Neural progenitor cell (in vitro differentiated cells): ENCODE results near the gene FOLR3. TPM values are rescaled to one million over a fixed set of nuclear protein-coding genes. Genes with fewer than 3 reads are reported as not detected.

Source experiments
- DNase-seq: peaks from one replicate; pipeline ENCODE4 v3.0.0-alpha.2; 2016; ENCODE audit warnings: low spot score
- H2AFZ ChIP-seq: fragments of 200-600 bp; sonication (generic); replicated peaks from 2 replicates; pipeline ENCODE4 v1.6.1; 2016; ENCODE audit warnings: antibody characterized with exemption
- H3F3A ChIP-seq: fragments of 200-600 bp; sonication (generic); 2 replicates; pipeline ENCODE4 v1.6.1; 2016; ENCODE audit warnings: antibody characterized with exemption, low read depth
- H3K27ac ChIP-seq: fragments of 200-600 bp; sonication (generic); 2 replicates; pipeline ENCODE4 v1.5.1; 2016; ENCODE audit warnings: mild to moderate bottlenecking
- H3K27me3 ChIP-seq: fragments of 200-600 bp; sonication (generic); 2 replicates; pipeline ENCODE4 v1.6.1; 2016; ENCODE audit warnings: mild to moderate bottlenecking, moderate library complexity
- H3K36me3 ChIP-seq: fragments of 200-600 bp; sonication (generic); 2 replicates; pipeline ENCODE4 v1.5.1; 2016
- H3K4me1 ChIP-seq: fragments of 200-600 bp; sonication (generic); 2 replicates; pipeline ENCODE4 v1.6.1; 2016; ENCODE audit warnings: mixed run types
- H3K4me2 ChIP-seq: fragments of 200-600 bp; sonication (generic); 2 replicates; pipeline ENCODE4 v1.6.1; 2016
- H3K4me3 ChIP-seq: fragments of 200-600 bp; sonication (generic); 2 replicates; pipeline ENCODE4 v1.5.1; 2016
- H3K79me2 ChIP-seq: fragments of 200-600 bp; sonication (generic); 2 replicates; pipeline ENCODE4 v1.6.1; 2016; ENCODE audit warnings: low read depth
- H3K9ac ChIP-seq: fragments of 200-600 bp; sonication (generic); 2 replicates; pipeline ENCODE4 v1.6.1; 2016
- H3K9me3 ChIP-seq: fragments of 200-600 bp; sonication (generic); 2 replicates; pipeline ENCODE4 v1.5.1; 2016; ENCODE audit warnings: low read depth
- H4K20me1 ChIP-seq: fragments of 200-600 bp; sonication (generic); 2 replicates; pipeline ENCODE4 v1.6.1; 2016; ENCODE audit warnings: low read depth
- H3K27ac Mint-ChIP-seq: 3 replicates; pipeline ENCODE4 v1.8.0; 2021; ENCODE audit warnings: mixed read lengths
- H3K27me3 Mint-ChIP-seq: 2 replicates; pipeline ENCODE4 v1.8.0; 2022; ENCODE audit warnings: low read depth, mild to moderate bottlenecking, inconsistent platforms, moderate library complexity, mixed read lengths; ENCODE audit not compliant: insufficient read depth
- H3K36me3 Mint-ChIP-seq: 3 replicates; pipeline ENCODE4 v1.8.0; 2021; ENCODE audit warnings: mixed read lengths
- H3K4me1 Mint-ChIP-seq: 3 replicates; pipeline ENCODE4 v1.8.0; 2021; ENCODE audit warnings: mixed read lengths
- H3K4me3 Mint-ChIP-seq: 3 replicates; pipeline ENCODE4 v1.8.0; 2021; ENCODE audit warnings: mild to moderate bottlenecking, moderate library complexity, mixed read lengths
- H3K9me3 Mint-ChIP-seq: 3 replicates; pipeline ENCODE4 v1.8.0; 2020; ENCODE audit warnings: mixed read lengths
- CTCF ChIP-seq: fragments of 200-600 bp; sonication (generic); IDR thresholded peaks from 2 replicates; pipeline ENCODE4 v1.5.1; 2017; ENCODE audit warnings: antibody characterized with exemption, mild to moderate bottlenecking
- EZH2 ChIP-seq: fragments of 200-600 bp; sonication (generic); IDR thresholded peaks from 2 replicates; pipeline ENCODE4 v1.6.1; 2017; ENCODE audit warnings: antibody characterized with exemption, mild to moderate bottlenecking, moderate library complexity
- EZH2phosphoT487 ChIP-seq: fragments of 200-600 bp; sonication (generic); IDR thresholded peaks from 2 replicates; pipeline ENCODE4 v1.6.1; 2017; ENCODE audit warnings: antibody characterized with exemption
- total RNA-seq: library from RNA; depleted of rRNA; stranded (reverse); fragments of >200 nt; gene quantifications from 2 replicates; pipeline ENCODE4 v1.2.3, GENCODE V29; 2015; ENCODE audit warnings: low replicate concordance

Gene FOLR3
- total RNA-seq, 1 donor from 2014 or later = not detected

DNA sequence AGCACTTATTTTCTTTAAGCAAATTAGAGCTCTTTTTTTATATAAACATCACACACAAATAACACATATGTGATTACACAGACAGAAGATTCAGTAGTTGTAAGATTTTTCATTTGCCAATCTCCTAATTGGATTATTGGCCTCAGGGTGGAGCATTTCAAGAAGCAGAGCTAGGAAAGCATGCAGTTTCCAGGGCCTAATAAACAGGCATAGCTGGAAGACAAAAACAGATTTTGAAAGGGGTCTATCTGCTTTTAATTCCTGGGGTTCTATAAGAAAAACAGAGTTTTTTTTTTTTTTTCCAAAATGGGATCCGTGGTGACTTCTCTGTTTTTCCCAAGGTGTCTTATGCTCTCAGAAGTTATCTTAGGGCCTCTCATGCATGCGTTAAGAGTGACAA lies 7.6 kb upstream of the FOLR3 start:
- no peak for TF ChIP-seq EZH2phosphoT487
- no peak for TF ChIP-seq CTCF
- TF ChIP-seq EZH2 = no peak
- no peaks in the 10 kb centered on the region for H3K79me2 ChIP-seq
- H3K4me3 ChIP-seq = no peak overlapping the region
- Mint-ChIP-seq H3K36me3 (peaks cover 5% of the 10 kb centered on the region), H3K9me3 (peaks cover 21% of the 10 kb centered on the region), H3K4me3 (no peak overlapping the region), H3K27ac (no peak overlapping the region), H3K27me3 (peaks cover 21% of the 10 kb centered on the region), H3K4me1 (no peaks in the 10 kb centered on the region)
- no peak overlapping the region for H2AFZ ChIP-seq
- no peak overlapping the region for H3K27ac ChIP-seq
- H3K9me3 ChIP-seq = peaks cover 11% of the 10 kb centered on the region
- H4K20me1 ChIP-seq = no peaks in the 10 kb centered on the region
- no peak for DNase-seq
- H3K4me2 ChIP-seq = no peak overlapping the region
- no peaks in the 10 kb centered on the region for H3F3A ChIP-seq
- no peaks in the 10 kb centered on the region for H3K36me3 ChIP-seq
- H3K4me1 ChIP-seq = no peaks in the 10 kb centered on the region
- H3K27me3 ChIP-seq = peaks cover 19% of the 10 kb centered on the region
- H3K9ac ChIP-seq = no peak overlapping the region

DNA sequence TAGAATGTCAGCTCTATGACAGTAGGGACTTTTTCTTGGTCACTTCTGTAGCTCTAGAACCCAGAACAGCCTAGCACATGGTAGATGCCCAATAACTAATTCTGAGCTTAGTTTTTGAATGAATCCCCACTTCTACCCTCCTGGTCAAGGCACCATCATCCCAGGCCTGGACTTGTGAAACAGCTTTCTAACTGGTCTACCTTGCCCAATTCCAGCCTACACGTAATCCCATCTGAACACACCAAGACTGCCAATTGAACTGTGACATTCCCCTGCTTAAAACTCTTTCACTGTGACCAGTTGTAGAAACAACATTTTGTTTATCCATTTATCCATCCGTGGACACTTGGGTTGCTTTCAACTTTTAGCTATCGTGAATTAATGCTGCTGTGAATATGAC lies 6.1 kb upstream of the FOLR3 start:
- peaks cover 5% of the 10 kb centered on the region for H3K36me3 Mint-ChIP-seq
- Histone ChIP-seq H3K9ac (no peak overlapping the region), H3F3A (no peaks in the 10 kb centered on the region), H3K4me3 (no peak overlapping the region), H3K4me1 (no peaks in the 10 kb centered on the region), H3K79me2 (no peaks in the 10 kb centered on the region), H3K27me3 (peaks cover 30% of the 10 kb centered on the region), H3K4me2 (no peak overlapping the region), H2AFZ (no peak overlapping the region), H3K9me3 (peaks cover 11% of the 10 kb centered on the region), H4K20me1 (no peaks in the 10 kb centered on the region), H3K36me3 (no peaks in the 10 kb centered on the region), H3K27ac (no peak overlapping the region)
- peaks cover 21% of the 10 kb centered on the region for H3K9me3 Mint-ChIP-seq
- DNase-seq = no peak
- no peak overlapping the region for H3K4me3 Mint-ChIP-seq
- TF ChIP-seq CTCF (no peak), EZH2phosphoT487 (no peak), EZH2 (no peak)
- H3K27ac Mint-ChIP-seq = no peak overlapping the region
- peaks cover 24% of the 10 kb centered on the region for H3K27me3 Mint-ChIP-seq
- H3K4me1 Mint-ChIP-seq = no peaks in the 10 kb centered on the region

DNA sequence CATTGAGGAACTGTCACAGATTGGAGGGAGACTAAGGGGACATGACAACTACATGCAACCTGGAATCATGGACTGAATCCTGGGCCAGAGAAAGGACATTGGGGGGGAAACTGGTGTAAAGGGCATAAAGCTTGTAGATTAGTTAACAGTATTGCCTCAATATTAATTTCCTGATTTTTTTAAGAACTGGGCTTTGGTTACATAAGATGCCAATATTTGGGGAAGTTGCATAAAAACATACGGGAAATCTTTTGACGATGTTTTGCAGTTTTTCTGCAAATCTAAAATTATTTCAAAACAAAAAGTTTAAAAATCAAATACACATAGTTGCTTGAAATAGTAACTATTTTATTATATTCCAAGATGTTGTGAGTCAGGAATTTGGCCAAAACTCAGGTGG lies 2.9 kb upstream of the FOLR3 start:
- no peak for DNase-seq

More for the DNA sequence above, 2.9 kb upstream of the FOLR3 start:
- no peak overlapping the region for H3K27ac ChIP-seq
- no peaks in the 10 kb centered on the region for H3K4me1 ChIP-seq
- H3K9me3 ChIP-seq = peaks cover 5% of the 10 kb centered on the region
- Mint-ChIP-seq H3K4me3 (no peak overlapping the region), H3K27ac (no peak overlapping the region), H3K9me3 (peaks cover 21% of the 10 kb centered on the region), H3K4me1 (no peaks in the 10 kb centered on the region), H3K36me3 (peaks cover 5% of the 10 kb centered on the region), H3K27me3 (peaks cover 27% of the 10 kb centered on the region)
- no peak overlapping the region for H3K4me3 ChIP-seq
- H2AFZ ChIP-seq = no peak overlapping the region
- H3K36me3 ChIP-seq = no peaks in the 10 kb centered on the region
- peaks cover 30% of the 10 kb centered on the region for H3K27me3 ChIP-seq
- no peaks in the 10 kb centered on the region for H3K79me2 ChIP-seq
- no peaks in the 10 kb centered on the region for H4K20me1 ChIP-seq
- H3K4me2 ChIP-seq = no peak overlapping the region
- H3K9ac ChIP-seq = no peak overlapping the region
- H3F3A ChIP-seq = no peaks in the 10 kb centered on the region
- TF ChIP-seq EZH2phosphoT487 = no peak
- TF ChIP-seq EZH2 = no peak
- no peak for TF ChIP-seq CTCF
